Keratinocyte (primary cell): ENCODE results near the gene HSFX2. TPM values are rescaled to one million over a fixed set of nuclear protein-coding genes. Genes with fewer than 3 reads are reported as not detected.
"Not testable (repeated sequence)": the region's sequence is repeated elsewhere in the genome, so short reads cannot be mapped to it uniquely, and the experiment has no call there.

Experiments
- DNase-seq: peaks from one replicate; pipeline ENCODE4 v3.0.0-alpha.2; 2011; ENCODE audit warnings: low read depth, missing footprints, low spot score
- FAIRE-seq: peaks from 2 replicates; lab custom pipeline; 2011; peaks lifted over from hg19 to GRCh38; lab: Jason Lieb, UNC
- H2AFZ ChIP-seq: 2 replicates; pipeline ENCODE4 v1.6.0; 2012; ENCODE audit warnings: low read length, control low read depth, inconsistent platforms; ENCODE audit not compliant: control insufficient read depth
- H3K27ac ChIP-seq: 2 replicates; pipeline ENCODE4 v1.5.1; 2011; ENCODE audit warnings: low read length; ENCODE audit not compliant: control insufficient read depth, insufficient read depth
- H3K27me3 ChIP-seq: 3 replicates; pipeline ENCODE4 v1.6.0; 2011; ENCODE audit warnings: low read length; ENCODE audit not compliant: control insufficient read depth, insufficient read depth; ENCODE audit errors: extremely low read depth
- H3K36me3 ChIP-seq, 2 experiments: 2 replicates in 1 of 2; 3 replicates in 1 of 2; pipeline ENCODE4 v1.5.1; 2011; ENCODE audit warnings: low read length in 2 of 2, mild to moderate bottlenecking in 1 of 2; ENCODE audit not compliant: control insufficient read depth in 2 of 2, insufficient read depth in 2 of 2; ENCODE audit errors: extremely low read depth in 1 of 2
- H3K4me1 ChIP-seq: 3 replicates; pipeline ENCODE4 v1.5.1; 2011; ENCODE audit warnings: low read length; ENCODE audit not compliant: control insufficient read depth, insufficient read depth; ENCODE audit errors: extremely low read depth
- H3K4me2 ChIP-seq: 3 replicates; pipeline ENCODE4 v1.6.0; 2011; ENCODE audit warnings: low read depth, low read length; ENCODE audit not compliant: control insufficient read depth, insufficient read depth; ENCODE audit errors: extremely low read depth
- H3K4me3 ChIP-seq, 3 experiments: fragments of 200-600 bp in 1 of 3; sonication (generic) in 1 of 3; 2 replicates in 2 of 3; 3 replicates in 1 of 3; pipeline ENCODE4 v1.5.1; 2011 to 2016; ENCODE audit warnings: low read length in 3 of 3, mild to moderate bottlenecking in 3 of 3, control low read depth in 2 of 3, inconsistent platforms in 1 of 3, low read depth in 1 of 3, mixed read lengths in 1 of 3, mixed run types in 1 of 3, moderate library complexity in 1 of 3; ENCODE audit not compliant: control insufficient read depth in 2 of 3, insufficient read depth in 2 of 3; ENCODE audit errors: extremely low read depth in 1 of 3
- H3K79me2 ChIP-seq: 2 replicates; pipeline ENCODE4 v1.6.0; 2012; ENCODE audit warnings: low read length; ENCODE audit not compliant: control insufficient read depth, insufficient read depth
- H3K9ac ChIP-seq: 3 replicates; pipeline ENCODE4 v1.6.0; 2011; ENCODE audit warnings: low read length; ENCODE audit not compliant: control insufficient read depth, insufficient read depth; ENCODE audit errors: extremely low read depth
- H3K9me1 ChIP-seq: 3 replicates; pipeline ENCODE4 v1.6.0; 2011; ENCODE audit warnings: low read length; ENCODE audit not compliant: control insufficient read depth, insufficient read depth; ENCODE audit errors: extremely low read depth
- H3K9me3 ChIP-seq: 2 replicates; pipeline ENCODE4 v1.5.1; 2012; ENCODE audit warnings: low read depth, low read length; ENCODE audit not compliant: control insufficient read depth
- H4K20me1 ChIP-seq: 3 replicates; pipeline ENCODE4 v1.6.0; 2011; ENCODE audit warnings: low read length; ENCODE audit not compliant: control insufficient read depth, insufficient read depth; ENCODE audit errors: extremely low read depth
- CTCF ChIP-seq, 3 experiments: IDR thresholded peaks in 1 of 3; conservative IDR thresholded peaks in 1 of 3; optimal IDR thresholded peaks in 1 of 3; 2 replicates in 2 of 3; 3 replicates in 1 of 3; pipeline versions ENCODE3 to v1.5.1; 2011; ENCODE audit warnings: low read length in 3 of 3, mild to moderate bottlenecking in 3 of 3, moderate library complexity in 2 of 3, control low read depth in 1 of 3, inconsistent platforms in 1 of 3; ENCODE audit not compliant: insufficient read depth in 2 of 3; ENCODE audit errors: extremely low read depth in 1 of 3
- EZH2 ChIP-seq: IDR thresholded peaks from one replicate; pipeline ENCODE4 v1.6.1; 2012; ENCODE audit warnings: inconsistent platforms, mild to moderate bottlenecking, low read length, moderate library complexity
- dilution Hi-C: fragments of 300-500 bp; cut with MboI; formaldehyde crosslinking; loops from one replicate; pipeline ENCODE4 v1.7.0; 2020; ENCODE audit warnings: low sequenced_read_pairs; ENCODE audit not compliant: extremely low pct_ligation_motif_present
- polyA plus RNA-seq, 5 experiments: library from polyadenylated mRNA; depleted of rRNA in 3 of 5; stranded (reverse) in 3 of 5; stranded (forward) in 1 of 5; unstranded in 1 of 5; fragments of >200 nt; gene quantifications; 1 replicate in 1 of 5; 2 replicates in 3 of 5; 3 replicates in 1 of 5; pipeline versions ENCODE4 v1.2.1 to v1.2.3, GENCODE V29; 2011 to 2012; ENCODE audit warnings: missing spikeins in 2 of 5, low read depth in 1 of 5, low replicate concordance in 1 of 5

The HSFX2 gene
- polyA plus RNA-seq, 1 donor (not counting 4 experiments of a cell fraction or from before 2014, with no cell fraction given): 0.10 TPM

- no peaks in the 10 kb centered on the region for H3K9me3 ChIP-seq
- FAIRE-seq: no peak
- H3K4me1 ChIP-seq: peaks cover 35% of the 10 kb centered on the region
- peak overlapping the region; percentile 24 for H3K27ac ChIP-seq
- H4K20me1 ChIP-seq: no peaks in the 10 kb centered on the region
- no peaks in the 10 kb centered on the region for H3K36me3 ChIP-seq
- DNase-seq: no peak
- no peaks in the 10 kb centered on the region for H3K27me3 ChIP-seq
- no peaks in the 10 kb centered on the region for H3K9me1 ChIP-seq
- H3K4me3 ChIP-seq: no peak overlapping the region
- peak overlapping the region; percentile 33 for H3K4me2 ChIP-seq
- peaks cover 42% of the 10 kb centered on the region for H3K79me2 ChIP-seq
- no peak overlapping the region for H3K9ac ChIP-seq
- TF ChIP-seq CTCF (optimal IDR thresholded peaks at IDR 0.05 in 1 of 3, IDR thresholded peaks at IDR 0.05 in 1 of 3, conservative IDR thresholded peaks at IDR 0.05 in 1 of 3; ENCODE audit: extremely low read depth in 1 of 3, insufficient read depth in 2 of 3, low read length in 3 of 3): no peak
- no peak for TF ChIP-seq EZH2
- H2AFZ ChIP-seq: no peak overlapping the region
- dilution Hi-C loops: no loop called here
These were observed 33.7 kb upstream of the HSFX2 start for GRCh38 chrX:149628768-149629167.

GRCh38 chrX:149628280-149628679 is 33.2 kb upstream of the HSFX2 start:
- no peaks in the 10 kb centered on the region for H3K9me1 ChIP-seq
- H3K79me2 ChIP-seq: peaks cover 42% of the 10 kb centered on the region
- FAIRE-seq: peak; percentile 34
- no peak overlapping the region for H3K4me3 ChIP-seq
- TF ChIP-seq EZH2 (no peak), CTCF (optimal IDR thresholded peaks at IDR 0.05 in 1 of 3, IDR thresholded peaks at IDR 0.05 in 1 of 3, conservative IDR thresholded peaks at IDR 0.05 in 1 of 3; ENCODE audit: extremely low read depth in 1 of 3, insufficient read depth in 2 of 3, low read length in 3 of 3) (no peak)
- H3K4me1 ChIP-seq: peaks cover 35% of the 10 kb centered on the region
- no peaks in the 10 kb centered on the region for H4K20me1 ChIP-seq
- no peaks in the 10 kb centered on the region for H3K36me3 ChIP-seq
- H3K9me3 ChIP-seq: no peaks in the 10 kb centered on the region
- H3K9ac ChIP-seq: no peak overlapping the region
- H3K4me2 ChIP-seq: peak overlapping the region; percentile 33
- dilution Hi-C loops: no loop called here
- DNase-seq: peak; percentile 32
- no peak overlapping the region for H2AFZ ChIP-seq
- peak overlapping the region; percentile 24 for H3K27ac ChIP-seq
- no peaks in the 10 kb centered on the region for H3K27me3 ChIP-seq

- peaks cover 46% of the 10 kb centered on the region for H3K79me2 ChIP-seq
- H3K27me3 ChIP-seq, H3K9ac ChIP-seq, H2AFZ ChIP-seq, H3K4me3 ChIP-seq, H3K36me3 ChIP-seq, FAIRE-seq, H3K4me2 ChIP-seq, H3K9me3 ChIP-seq, H3K27ac ChIP-seq, dilution Hi-C loops, H4K20me1 ChIP-seq, H3K9me1 ChIP-seq, DNase-seq: not testable (repeated sequence)
- peaks cover 35% of the 10 kb centered on the region for H3K4me1 ChIP-seq
These were observed 31.7 kb upstream of the HSFX2 start for GRCh38 chrX:149626829-149627228.

- H3K36me3 ChIP-seq, H3K27ac ChIP-seq, H3K9me3 ChIP-seq, dilution Hi-C loops, H3K4me3 ChIP-seq, FAIRE-seq, H3K27me3 ChIP-seq, H3K9me1 ChIP-seq, H4K20me1 ChIP-seq, H2AFZ ChIP-seq, H3K4me1 ChIP-seq, H3K9ac ChIP-seq, DNase-seq, H3K4me2 ChIP-seq: not testable (repeated sequence)
- peaks cover 17% of the 10 kb centered on the region for H3K79me2 ChIP-seq
These were observed 24.5 kb upstream of the HSFX2 start for GRCh38 chrX:149619662-149620061.
